Coronary artery (tissue), 2 donors: ENCODE measurements around the gene HOXD9.

Source experiments
- DNase-seq: peaks from one replicate; pipeline ENCODE4 v3.0.0-alpha.2; 2017; ENCODE audit warnings: low spot score
- H3K27ac ChIP-seq, 2 donors: fragments of 200-600 bp; sonication (generic); one replicate each; pipeline ENCODE4 v1.5.1; 2016 to 2019
- H3K4me3 ChIP-seq: fragments of 200-600 bp; sonication (generic); 2 replicates; pipeline ENCODE4 v1.5.1; 2016; ENCODE audit warnings: mild to moderate bottlenecking, moderate library complexity
- CTCF ChIP-seq: fragments of 200-600 bp; sonication (generic); IDR thresholded peaks from one replicate; pipeline ENCODE4 v1.5.1; 2019; ENCODE audit warnings: antibody characterized with exemption

Gene HOXD9

GRCh38 chr2:176082525-176082823 is 40.0 kb upstream of the HOXD9 start:
- TF ChIP-seq CTCF = no peak
- no peak for DNase-seq
- H3K27ac ChIP-seq = no peak overlapping the region

DNA sequence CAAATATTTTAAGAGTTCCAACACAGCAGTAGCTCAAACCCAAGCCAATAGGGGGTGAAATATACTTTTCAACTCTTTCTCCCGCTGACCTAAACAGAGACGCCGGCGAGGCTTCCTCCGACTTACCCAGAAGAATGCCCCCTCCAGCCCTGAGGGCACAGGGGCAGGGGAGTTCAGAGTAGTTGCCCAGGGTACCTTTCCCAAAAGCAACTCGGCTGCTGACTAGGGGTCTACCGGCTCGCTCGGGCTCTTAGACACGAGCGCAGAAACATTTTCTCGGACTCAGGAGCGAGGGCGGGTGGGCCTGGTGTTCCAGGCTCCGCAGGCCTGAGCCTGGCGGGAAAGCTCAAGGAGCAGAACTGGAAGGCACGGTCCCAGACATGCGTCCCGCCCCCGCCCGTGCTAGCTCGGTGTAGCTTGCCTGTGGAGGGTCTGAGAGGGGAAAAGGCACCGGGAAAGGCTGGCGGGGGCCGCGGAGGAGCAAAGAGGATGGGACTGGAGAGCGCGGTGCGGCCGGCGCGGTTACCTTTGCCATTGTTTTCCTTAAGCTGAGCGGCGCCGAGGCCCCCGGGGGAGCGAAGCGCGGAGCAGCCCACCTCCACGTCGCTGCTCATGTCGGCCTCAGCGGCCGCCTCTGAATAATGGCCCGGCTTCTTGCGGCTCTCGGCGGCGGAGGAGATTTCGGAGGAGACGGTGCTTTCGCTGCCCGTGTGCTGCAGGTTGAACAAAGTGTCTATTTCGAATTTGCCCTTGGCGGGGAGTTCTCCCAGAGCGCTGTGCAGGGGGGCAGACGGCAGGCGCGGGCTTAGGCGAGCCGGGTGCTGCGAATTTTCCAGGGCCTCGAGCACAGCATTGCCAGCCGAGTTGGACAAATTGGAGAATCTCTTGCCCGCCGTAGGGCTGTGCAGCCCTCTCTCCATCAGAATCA is 39.4 kb upstream of the HOXD9 start:
- no peak for TF ChIP-seq CTCF
- DNase-seq = peak; percentile 61
- H3K27ac ChIP-seq = no peak overlapping the region
- peak overlapping the region; percentile 28 for H3K4me3 ChIP-seq

More at GRCh38 chr2:176082525-176082823, 40.0 kb upstream of the HOXD9 start:
- peak overlapping the region; percentile 41 for H3K4me3 ChIP-seq

- peak within 1 kb of the TSS; percentile 28 for H3K4me3 ChIP-seq
- no peak within 1 kb of the TSS for H3K27ac ChIP-seq
- peak; percentile 36 for DNase-seq
- no peak for TF ChIP-seq CTCF
These were observed 38.7 kb upstream of the HOXD9 start, which contains the start of gene EVX2 for GRCh38 chr2:176083796-176084261. Gene EVX2, minus strand, starts transcription at chr2:176083962. Its CDS starts 186 bp downstream, at chr2:176083776.

GRCh38 chr2:176084611-176085119 is 37.9 kb upstream of the HOXD9 start:
- peak; percentile 1 for DNase-seq
- Histone ChIP-seq H3K27ac (no peak overlapping the region), H3K4me3 (no peak overlapping the region)
- no peak for TF ChIP-seq CTCF

DNA sequence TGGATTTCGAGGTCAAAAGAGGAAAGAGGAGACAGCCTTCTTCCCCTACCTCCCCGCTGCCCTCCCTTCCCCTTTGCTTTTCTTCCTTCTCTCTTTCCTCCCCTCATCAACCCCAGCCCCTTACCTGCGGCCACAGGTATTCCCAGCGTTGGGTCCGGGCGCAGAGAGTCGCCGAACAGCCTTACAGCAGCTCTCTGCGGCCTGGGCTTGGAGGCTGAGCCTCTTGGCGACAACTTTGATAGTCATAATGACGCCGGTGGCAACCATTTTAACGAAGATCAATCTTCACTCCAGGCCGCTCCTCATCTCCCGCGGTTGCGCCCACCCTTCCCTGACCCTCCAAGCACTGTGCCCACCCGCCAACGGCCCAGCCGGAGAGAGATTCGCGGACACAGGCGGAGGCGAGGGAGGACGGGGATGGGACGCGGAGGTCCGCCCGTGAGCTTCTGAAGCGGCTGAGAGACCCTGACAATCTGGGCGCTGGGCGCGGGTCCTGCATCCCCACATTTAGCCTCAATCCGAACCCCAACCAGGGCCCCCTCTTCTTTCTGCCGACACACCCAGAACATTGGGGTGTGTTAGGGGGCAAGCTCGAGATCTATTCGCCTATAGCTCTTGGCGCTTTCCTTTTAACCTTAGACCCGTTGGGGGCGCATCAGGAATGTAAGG is 37.3 kb upstream of the HOXD9 start:
- peak; percentile 47 for DNase-seq

More for the DNA sequence above, 37.3 kb upstream of the HOXD9 start:
- no peak overlapping the region for H3K27ac ChIP-seq
- TF ChIP-seq CTCF = no peak
- H3K4me3 ChIP-seq = peak overlapping the region; percentile 25
